GM12865 (cell line): Measurements from ENCODE around the gene WFDC6.

ENCODE experiments used
- DNase-seq: peaks from one replicate; pipeline ENCODE4 v3.0.0; 2010; ENCODE audit warnings: low read depth
- H3K4me3 ChIP-seq: 2 replicates; pipeline ENCODE4 v1.5.1; 2011; ENCODE audit warnings: mild to moderate bottlenecking, low read depth, low read length, control low read depth
- TF ChIP-seq, protein P1 (sequence below): IDR thresholded peaks from 2 replicates; pipeline ENCODE4 v1.5.1; 2011; ENCODE audit warnings: low read length, control low read depth, low read depth, inconsistent platforms; ENCODE audit not compliant: insufficient read depth; ENCODE audit errors: missing control alignments

Gene WFDC6

DNA sequence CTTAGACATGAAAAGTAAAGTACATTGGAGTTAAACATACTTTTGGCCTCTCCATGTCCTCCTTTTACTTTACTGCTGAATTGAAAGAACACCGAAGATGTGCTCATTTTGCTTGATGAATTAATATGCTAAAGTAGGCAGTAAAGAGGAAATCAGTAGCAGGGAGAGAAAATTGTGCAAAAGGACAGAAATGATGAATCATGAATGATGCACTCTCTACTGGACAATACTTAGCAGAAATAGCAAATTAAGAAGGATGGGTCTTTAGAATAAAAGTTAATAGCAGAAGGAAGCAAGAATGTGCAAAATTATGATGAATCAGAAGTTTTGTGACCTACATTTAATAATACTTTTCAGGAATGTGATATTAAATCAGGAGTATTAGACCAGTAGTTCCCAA lies 15.5 kb downstream of the WFDC6 start:
- DNase-seq: no peak
- TF ChIP-seq, protein P1, sequence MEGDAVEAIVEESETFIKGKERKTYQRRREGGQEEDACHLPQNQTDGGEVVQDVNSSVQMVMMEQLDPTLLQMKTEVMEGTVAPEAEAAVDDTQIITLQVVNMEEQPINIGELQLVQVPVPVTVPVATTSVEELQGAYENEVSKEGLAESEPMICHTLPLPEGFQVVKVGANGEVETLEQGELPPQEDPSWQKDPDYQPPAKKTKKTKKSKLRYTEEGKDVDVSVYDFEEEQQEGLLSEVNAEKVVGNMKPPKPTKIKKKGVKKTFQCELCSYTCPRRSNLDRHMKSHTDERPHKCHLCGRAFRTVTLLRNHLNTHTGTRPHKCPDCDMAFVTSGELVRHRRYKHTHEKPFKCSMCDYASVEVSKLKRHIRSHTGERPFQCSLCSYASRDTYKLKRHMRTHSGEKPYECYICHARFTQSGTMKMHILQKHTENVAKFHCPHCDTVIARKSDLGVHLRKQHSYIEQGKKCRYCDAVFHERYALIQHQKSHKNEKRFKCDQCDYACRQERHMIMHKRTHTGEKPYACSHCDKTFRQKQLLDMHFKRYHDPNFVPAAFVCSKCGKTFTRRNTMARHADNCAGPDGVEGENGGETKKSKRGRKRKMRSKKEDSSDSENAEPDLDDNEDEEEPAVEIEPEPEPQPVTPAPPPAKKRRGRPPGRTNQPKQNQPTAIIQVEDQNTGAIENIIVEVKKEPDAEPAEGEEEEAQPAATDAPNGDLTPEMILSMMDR: no peak
- no peak overlapping the region for H3K4me3 ChIP-seq

- TF ChIP-seq, protein P1: no peak
- no peak overlapping the region for H3K4me3 ChIP-seq
- no peak for DNase-seq
Observed at GRCh38 chr20:45518282-45518681, 21.0 kb downstream of the WFDC6 start.

DNA sequence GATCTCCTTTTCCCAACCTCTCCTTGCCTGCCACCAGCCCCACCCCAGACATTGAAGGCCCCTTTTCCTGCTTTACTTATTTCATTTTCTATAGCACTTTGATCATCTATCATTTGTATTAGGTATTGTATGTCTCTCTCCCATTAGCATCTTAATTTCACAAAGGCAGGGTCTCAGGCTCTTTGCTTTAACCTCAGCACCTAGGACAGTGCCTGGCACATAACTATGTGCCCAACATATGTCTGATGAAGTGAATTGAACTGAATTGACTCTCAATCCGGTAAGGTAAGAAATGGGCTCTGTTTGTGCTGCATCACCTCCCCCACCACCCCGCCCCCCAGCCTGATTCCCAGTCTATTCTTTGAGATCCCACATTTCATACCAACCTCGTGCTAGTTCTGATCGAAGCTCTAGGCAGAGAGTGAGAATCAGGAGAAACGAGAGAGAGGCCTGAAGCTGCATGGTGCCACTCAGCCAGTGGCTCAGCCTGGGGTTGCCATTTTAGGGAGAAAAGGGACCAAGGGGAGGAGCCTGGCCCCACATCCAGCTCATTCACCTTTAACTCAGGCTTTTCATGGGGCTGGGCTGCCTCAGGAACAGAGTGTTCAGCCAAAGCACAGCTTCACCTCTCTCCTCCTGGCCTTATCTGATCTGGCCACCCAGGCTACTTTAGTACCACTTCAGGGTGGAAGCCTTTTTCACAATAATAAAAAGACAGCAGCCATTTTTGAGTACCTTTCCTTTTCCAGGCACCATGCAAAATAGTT lies 24.0 kb downstream of the WFDC6 start, which contains the start of gene SPINT3:
Gene SPINT3 (minus strand): TSS at position 476 of the 767 bp plus-strand sequence. CDS start 14 bp downstream, at position 462.
- DNase-seq: no peak
- H3K4me3 ChIP-seq: no peak within 1 kb of the TSS
- TF ChIP-seq, protein P1: no peak

DNA sequence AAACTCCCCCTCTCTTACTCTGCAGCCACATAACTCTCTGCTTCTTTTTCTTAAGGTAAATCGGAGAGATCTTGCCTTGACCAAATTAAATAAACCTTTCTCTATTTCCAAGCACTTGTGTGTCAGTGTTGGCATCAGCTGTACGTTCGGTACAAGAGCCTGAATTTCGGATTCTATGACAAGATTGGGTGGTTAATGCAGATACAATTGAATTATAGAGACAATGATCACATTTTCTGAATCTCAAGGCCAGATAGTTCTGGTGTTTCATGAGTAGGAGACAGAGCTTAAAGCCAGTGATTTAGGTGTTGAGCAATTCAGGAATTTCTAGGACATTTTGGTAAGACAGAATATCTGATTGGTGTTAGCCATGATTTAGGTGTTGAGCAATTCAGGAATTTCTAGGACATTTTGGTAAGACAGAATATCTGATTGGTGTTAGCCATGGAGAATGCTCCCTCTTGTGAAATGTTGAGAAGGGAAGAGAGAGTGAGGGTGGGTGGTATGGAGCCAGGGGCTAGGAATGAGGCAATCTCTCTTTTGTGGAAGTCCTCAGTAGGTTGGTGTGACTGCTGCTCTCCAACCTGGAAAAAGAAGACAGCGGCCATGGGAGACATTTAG lies 28.9 kb downstream of the WFDC6 start:
- DNase-seq: no peak
- TF ChIP-seq, protein P1: no peak

GRCh38 chr20:45509091-45509490 lies 30.2 kb downstream of the WFDC6 start:
- no peak overlapping the region for H3K4me3 ChIP-seq
- TF ChIP-seq, protein P1: no peak
- DNase-seq: no peak

More for the DNA sequence above, 28.9 kb downstream of the WFDC6 start:
- H3K4me3 ChIP-seq: no peak overlapping the region

GRCh38 chr20:45508068-45508886 lies 31.0 kb downstream of the WFDC6 start:
- no peak overlapping the region for H3K4me3 ChIP-seq
- DNase-seq: peak; percentile 1
- TF ChIP-seq, protein P1: no peak
